SK-N-SH treated with all-trans-retinoic acid at 6 μM for 48 hours (cell line): ENCODE results near the gene EDC3.

ENCODE experiments used
- BACH2 ChIP-seq: fragments of 250-450 bp; sonication (Bioruptor Pico); IDR thresholded peaks from 2 replicates; pipeline ENCODE4 v1.9.0; 2021; ENCODE audit warnings: mild to moderate bottlenecking, borderline replicate concordance
- CREB5 ChIP-seq: fragments of 250-450 bp; sonication (Bioruptor Pico); IDR thresholded peaks from 2 replicates; pipeline ENCODE4 v1.5.1; 2020; ENCODE audit warnings: low read depth, mild to moderate bottlenecking, moderate library complexity
- ESRRG ChIP-seq: fragments of 250-450 bp; sonication (Bioruptor Pico); IDR thresholded peaks from 2 replicates; pipeline ENCODE4 v1.6.1; 2021; ENCODE audit warnings: mild to moderate bottlenecking
- OSR1 ChIP-seq: fragments of 250-450 bp; sonication (Bioruptor Pico); IDR thresholded peaks from 2 replicates; pipeline ENCODE4 v1.8.0; 2022; ENCODE audit warnings: moderate library complexity, mild to moderate bottlenecking, inconsistent platforms
- PATZ1 ChIP-seq: fragments of 250-450 bp; sonication (Bioruptor Pico); IDR thresholded peaks from 2 replicates; pipeline ENCODE4 v1.8.0; 2020; ENCODE audit warnings: mild to moderate bottlenecking, moderate library complexity, borderline replicate concordance
- RARB ChIP-seq: fragments of 250-450 bp; sonication (Bioruptor Pico); IDR thresholded peaks from 2 replicates; pipeline ENCODE4 v1.8.0; 2021; ENCODE audit warnings: mild to moderate bottlenecking, moderate library complexity
- TCF4 ChIP-seq: fragments of 250-450 bp; sonication (Bioruptor Pico); IDR thresholded peaks from 2 replicates; pipeline ENCODE4 v1.8.0; 2021; ENCODE audit warnings: mild to moderate bottlenecking, moderate library complexity, borderline replicate concordance
- TOX ChIP-seq: fragments of 250-450 bp; sonication (Bioruptor Pico); IDR thresholded peaks from 2 replicates; pipeline ENCODE4 v1.8.0; 2021; ENCODE audit warnings: mild to moderate bottlenecking, moderate library complexity, borderline replicate concordance
- ZFP3 ChIP-seq: fragments of 250-450 bp; sonication (Bioruptor Pico); IDR thresholded peaks from 2 replicates; pipeline ENCODE4 v1.5.0; 2020; ENCODE audit warnings: mild to moderate bottlenecking, moderate library complexity
- ZNF70 ChIP-seq: fragments of 450-650 bp; formaldehyde crosslinking; IDR thresholded peaks from 2 replicates; pipeline ENCODE4 v1.5.0; 2020; ENCODE audit warnings: mild to moderate bottlenecking, moderate library complexity
- ZNF8 ChIP-seq: fragments of 450-650 bp; formaldehyde crosslinking; IDR thresholded peaks from 2 replicates; pipeline ENCODE4 v1.5.0; 2020; ENCODE audit warnings: mild to moderate bottlenecking, moderate library complexity
- TF ChIP-seq, protein P1 (sequence below): fragments of 250-450 bp; sonication (Bioruptor Pico); IDR thresholded peaks from 2 replicates; pipeline ENCODE4 v1.5.1; 2021; ENCODE audit warnings: mild to moderate bottlenecking, moderate library complexity

DNA sequence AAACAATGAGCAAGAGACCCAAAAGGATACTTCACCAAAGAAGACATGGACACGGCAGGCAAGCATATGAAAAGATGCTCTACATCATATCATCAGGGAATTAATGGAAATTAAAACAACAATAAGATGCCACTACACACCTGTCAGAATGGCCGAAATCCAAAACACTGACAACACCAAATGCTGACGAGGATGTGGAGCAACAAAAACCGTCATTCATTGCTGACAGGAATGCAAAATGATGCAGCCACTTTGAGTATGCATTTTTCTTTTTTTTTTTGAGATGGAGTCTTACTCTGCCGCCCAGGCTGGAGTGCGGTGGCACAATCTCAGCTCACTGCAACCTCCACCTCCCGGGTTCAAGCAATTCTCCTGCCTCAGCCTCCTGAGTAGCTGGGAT is 19.0 kb downstream of the EDC3 start:
- TF ChIP-seq ESRRG (CRISPR knock-in tag) (no peak), RARB (CRISPR knock-in tag) (no peak), ZNF70 (CRISPR knock-in tag) (no peak), CREB5 (CRISPR knock-in tag) (no peak), ZFP3 (CRISPR knock-in tag) (no peak), TOX (CRISPR knock-in tag) (no peak), OSR1 (CRISPR knock-in tag) (no peak), ZNF8 (CRISPR knock-in tag) (no peak), TCF4 (CRISPR knock-in tag) (no peak), BACH2 (CRISPR knock-in tag) (no peak), PATZ1 (CRISPR knock-in tag) (no peak)
- TF ChIP-seq, protein P1, sequence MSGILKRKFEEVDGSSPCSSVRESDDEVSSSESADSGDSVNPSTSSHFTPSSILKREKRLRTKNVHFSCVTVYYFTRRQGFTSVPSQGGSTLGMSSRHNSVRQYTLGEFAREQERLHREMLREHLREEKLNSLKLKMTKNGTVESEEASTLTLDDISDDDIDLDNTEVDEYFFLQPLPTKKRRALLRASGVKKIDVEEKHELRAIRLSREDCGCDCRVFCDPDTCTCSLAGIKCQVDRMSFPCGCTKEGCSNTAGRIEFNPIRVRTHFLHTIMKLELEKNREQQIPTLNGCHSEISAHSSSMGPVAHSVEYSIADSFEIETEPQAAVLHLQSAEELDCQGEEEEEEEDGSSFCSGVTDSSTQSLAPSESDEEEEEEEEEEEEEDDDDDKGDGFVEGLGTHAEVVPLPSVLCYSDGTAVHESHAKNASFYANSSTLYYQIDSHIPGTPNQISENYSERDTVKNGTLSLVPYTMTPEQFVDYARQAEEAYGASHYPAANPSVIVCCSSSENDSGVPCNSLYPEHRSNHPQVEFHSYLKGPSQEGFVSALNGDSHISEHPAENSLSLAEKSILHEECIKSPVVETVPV (CRISPR knock-in tag): no peak
